Measurements from ENCODE around the gene EPHB4. TPM values are rescaled to one million over a fixed set of nuclear protein-coding genes. Genes with fewer than 3 reads are reported as not detected.
"Not testable (repeated sequence)": the region's sequence is repeated elsewhere in the genome, so short reads cannot be mapped to it uniquely, and the experiment has no call there.

Gene EPHB4
- total RNA-seq, 1 donor from 2014 or later, result 20.3 TPM

GRCh38 chr7:100817097-100817496 is 10.2 kb downstream of the EPHB4 start:
- H3K36me3 ChIP-seq, result peaks cover 93% of the 10 kb centered on the region
- H3K9me3 ChIP-seq (replicated peaks), result no peaks in the 10 kb centered on the region
- H3K27ac ChIP-seq (replicated peaks), result no peak overlapping the region
- no peak overlapping the region for H3K4me3 ChIP-seq
- no peaks in the 10 kb centered on the region for H3K27me3 ChIP-seq (ENCODE audit: low read depth)
- intact Hi-C loops (cut with micrococcal nuclease), result no loop called here
- no peaks in the 10 kb centered on the region for H3K4me1 ChIP-seq
- DNase-seq, result no peak
- no peak for TF ChIP-seq CTCF (IDR thresholded peaks at IDR 0.05; ENCODE audit: borderline replicate concordance)

- H3K27ac ChIP-seq (replicated peaks); DNase-seq; H3K27me3 ChIP-seq (ENCODE audit: low read depth); intact Hi-C loops (cut with micrococcal nuclease); H3K9me3 ChIP-seq (replicated peaks); H3K4me1 ChIP-seq; H3K4me3 ChIP-seq: not testable (repeated sequence)
- H3K36me3 ChIP-seq, result peaks cover 93% of the 10 kb centered on the region
Observed at GRCh38 chr7:100816515-100816914, 10.8 kb downstream of the EPHB4 start.

GRCh38 chr7:100812729-100813128 is 14.6 kb downstream of the EPHB4 start:
- Histone ChIP-seq H3K36me3 (peaks cover 94% of the 10 kb centered on the region), H3K4me1 (no peaks in the 10 kb centered on the region), H3K9me3 (replicated peaks) (no peaks in the 10 kb centered on the region), H3K4me3 (no peak overlapping the region), H3K27ac (replicated peaks) (no peak overlapping the region), H3K27me3 (ENCODE audit: low read depth) (no peaks in the 10 kb centered on the region)
- TF ChIP-seq CTCF (IDR thresholded peaks at IDR 0.05; ENCODE audit: borderline replicate concordance), result no peak
- intact Hi-C loops (cut with micrococcal nuclease), result no loop called here
- no peak for DNase-seq

- intact Hi-C loops (cut with micrococcal nuclease), result no loop called here
- Histone ChIP-seq H3K4me1 (peaks cover 10% of the 10 kb centered on the region), H3K36me3 (peaks cover 97% of the 10 kb centered on the region)
Observed at GRCh38 chr7:100811480-100811879, 15.8 kb downstream of the EPHB4 start.

GRCh38 chr7:100808354-100808875 is 18.9 kb downstream of the EPHB4 start:
- Histone ChIP-seq H3K9me3 (replicated peaks) (no peaks in the 10 kb centered on the region), H3K4me3 (no peak overlapping the region), H3K27me3 (ENCODE audit: low read depth) (no peaks in the 10 kb centered on the region), H3K27ac (replicated peaks) (no peak overlapping the region), H3K36me3 (peaks cover 89% of the 10 kb centered on the region), H3K4me1 (peaks cover 35% of the 10 kb centered on the region)
- no peak for DNase-seq
- no peak for TF ChIP-seq CTCF (IDR thresholded peaks at IDR 0.05; ENCODE audit: borderline replicate concordance)
- intact Hi-C loops (cut with micrococcal nuclease), result loop anchor here (5.0 kb wide), 1 partner anchor 44 kb away; the partner anchor contains the start of gene SLC12A9

More at GRCh38 chr7:100811480-100811879, 15.8 kb downstream of the EPHB4 start:
- TF ChIP-seq CTCF (IDR thresholded peaks at IDR 0.05; ENCODE audit: borderline replicate concordance), result no peak
- Histone ChIP-seq H3K27me3 (ENCODE audit: low read depth) (no peaks in the 10 kb centered on the region), H3K4me3 (no peak overlapping the region), H3K27ac (replicated peaks) (no peak overlapping the region), H3K9me3 (replicated peaks) (no peaks in the 10 kb centered on the region)
- DNase-seq, result no peak

GRCh38 chr7:100806883-100807282 is 20.4 kb downstream of the EPHB4 start:
- intact Hi-C loops (cut with micrococcal nuclease), result loop anchor here (5.0 kb wide), 1 partner anchor 45 kb away; the partner anchor contains the start of gene SLC12A9
- Histone ChIP-seq H3K4me1 (peaks cover 50% of the 10 kb centered on the region), H3K36me3 (peaks cover 76% of the 10 kb centered on the region)
- not testable (repeated sequence) for H3K4me3 ChIP-seq; DNase-seq; H3K27me3 ChIP-seq (ENCODE audit: low read depth); H3K27ac ChIP-seq (replicated peaks); H3K9me3 ChIP-seq (replicated peaks)
